H9 (cell line): Measurements from ENCODE around the gene SUPT3H. TPM values are rescaled to one million over a fixed set of nuclear protein-coding genes. Genes with fewer than 3 reads are reported as not detected.

Experiments used
- DNase-seq: peaks from one replicate; pipeline ENCODE4 v3.0.0-alpha.2; 2017
- H2AFZ ChIP-seq: one replicate; pipeline ENCODE4 v1.6.1; 2013; ENCODE audit warnings: mild to moderate bottlenecking, low read length, control low read depth, moderate library complexity
- H2AK5ac ChIP-seq: 2 replicates; pipeline ENCODE4 v1.6.1; 2013; ENCODE audit warnings: low read length, control low read depth, mixed read lengths; ENCODE audit not compliant: insufficient read length
- H2BK120ac ChIP-seq: one replicate; pipeline ENCODE4 v1.6.1; 2013; ENCODE audit warnings: low read depth, mild to moderate bottlenecking, low read length, control low read depth, inconsistent platforms; ENCODE audit not compliant: poor library complexity, severe bottlenecking
- H2BK12ac ChIP-seq: 2 replicates; pipeline ENCODE4 v1.6.1; 2013; ENCODE audit warnings: low read length, control low read depth, mixed read lengths, low read depth; ENCODE audit not compliant: insufficient read length
- H2BK15ac ChIP-seq: 2 replicates; pipeline ENCODE4 v1.6.1; 2013; ENCODE audit warnings: low read depth, low read length, control low read depth
- H2BK20ac ChIP-seq: one replicate; pipeline ENCODE4 v1.6.1; 2013; ENCODE audit warnings: low read depth, mild to moderate bottlenecking, low read length, control low read depth, inconsistent platforms; ENCODE audit not compliant: poor library complexity, severe bottlenecking
- H2BK5ac ChIP-seq: 2 replicates; pipeline ENCODE4 v1.6.1; 2013; ENCODE audit warnings: low read length, control low read depth, mixed read lengths; ENCODE audit not compliant: insufficient read length
- H3K14ac ChIP-seq: 2 replicates; pipeline ENCODE4 v1.6.1; 2013; ENCODE audit warnings: low read length, control low read depth; ENCODE audit not compliant: insufficient read depth
- H3K18ac ChIP-seq: 2 replicates; pipeline ENCODE4 v1.6.1; 2013; ENCODE audit warnings: low read depth, mild to moderate bottlenecking, mixed read lengths, low read length, control low read depth; ENCODE audit not compliant: insufficient read length
- H3K23ac ChIP-seq: 2 replicates; pipeline ENCODE4 v1.6.1; 2013; ENCODE audit warnings: low read length, control low read depth, mixed read lengths, low read depth; ENCODE audit not compliant: insufficient read length
- H3K23me2 ChIP-seq: 2 replicates; pipeline ENCODE4 v1.6.1; 2013; ENCODE audit warnings: low read depth, mild to moderate bottlenecking, mixed read lengths, low read length, control low read depth; ENCODE audit not compliant: insufficient read length, poor library complexity, severe bottlenecking
- H3K27ac ChIP-seq: 2 replicates; pipeline ENCODE4 v1.5.1; 2013; ENCODE audit warnings: low read length, control low read depth, mixed read lengths, low read depth; ENCODE audit not compliant: insufficient read length
- H3K27me3 ChIP-seq: 2 replicates; pipeline ENCODE4 v1.6.1; 2013; ENCODE audit warnings: low read length, control low read depth, inconsistent platforms; ENCODE audit not compliant: insufficient read depth
- H3K4ac ChIP-seq: 2 replicates; pipeline ENCODE4 v1.6.1; 2013; ENCODE audit warnings: low read depth, mild to moderate bottlenecking, control low read depth, inconsistent platforms, low read length, moderate library complexity
- H3K4me1 ChIP-seq: 2 replicates; pipeline ENCODE4 v1.6.1; 2013; ENCODE audit warnings: low read length, control low read depth, inconsistent platforms; ENCODE audit not compliant: insufficient read depth
- H3K4me2 ChIP-seq: 2 replicates; pipeline ENCODE4 v1.6.1; 2013; ENCODE audit warnings: low read length, control low read depth, mixed read lengths; ENCODE audit not compliant: insufficient read length, insufficient read depth
- H3K56ac ChIP-seq: 2 replicates; pipeline ENCODE4 v1.6.1; 2013; ENCODE audit warnings: low read depth, mild to moderate bottlenecking, mixed read lengths, low read length, control low read depth; ENCODE audit not compliant: insufficient read length
- H3K79me1 ChIP-seq: 2 replicates; pipeline ENCODE4 v1.6.1; 2013; ENCODE audit warnings: low read depth, mild to moderate bottlenecking, moderate library complexity, low read length, control low read depth, inconsistent platforms; ENCODE audit not compliant: insufficient read depth, poor library complexity, severe bottlenecking
- H3K79me2 ChIP-seq: 2 replicates; pipeline ENCODE4 v1.6.1; 2013; ENCODE audit warnings: low read length, control low read depth, inconsistent platforms; ENCODE audit not compliant: insufficient read depth
- H3K9ac ChIP-seq: 2 replicates; pipeline ENCODE4 v1.6.1; 2013; ENCODE audit warnings: low read length, control low read depth, mixed read lengths; ENCODE audit not compliant: insufficient read length; ENCODE audit errors: extremely low read depth
- H3K9me3 ChIP-seq: one replicate; pipeline ENCODE4 v1.6.1; 2013; ENCODE audit warnings: low read depth, low read length, inconsistent platforms; ENCODE audit not compliant: control insufficient read depth
- H3T11ph ChIP-seq: one replicate; pipeline ENCODE4 v1.6.1; 2013; ENCODE audit warnings: mild to moderate bottlenecking, low read length, control low read depth, inconsistent platforms
- H4K20me1 ChIP-seq: one replicate; pipeline ENCODE4 v1.6.1; 2013; ENCODE audit not compliant: control insufficient read depth, insufficient read length, insufficient read depth
- H4K5ac ChIP-seq: 2 replicates; pipeline ENCODE4 v1.6.1; 2013; ENCODE audit warnings: low read depth, mild to moderate bottlenecking, mixed read lengths, low read length, control low read depth; ENCODE audit not compliant: insufficient read length
- H4K8ac ChIP-seq: replicated peaks from 2 replicates; pipeline ENCODE4 v1.6.1; 2013; ENCODE audit warnings: low read length, control low read depth, mixed read lengths, low read depth; ENCODE audit not compliant: insufficient read length
- H4K91ac ChIP-seq: 2 replicates; pipeline ENCODE4 v1.6.1; 2013; ENCODE audit warnings: low read depth, mild to moderate bottlenecking, moderate library complexity, mixed read lengths, low read length, control low read depth; ENCODE audit not compliant: insufficient read length
- H3K27ac Mint-ChIP-seq, 3 experiments: 2 replicates in 2 of 3; 3 replicates in 1 of 3; pipeline ENCODE4 v1.8.0; 2020 to 2021; ENCODE audit warnings: mixed read lengths in 3 of 3, mild to moderate bottlenecking in 1 of 3, moderate library complexity in 1 of 3
- H3K27me3 Mint-ChIP-seq: 2 replicates; pipeline ENCODE4 v1.8.0; 2021; ENCODE audit warnings: low read depth, mild to moderate bottlenecking, moderate library complexity, mixed read lengths
- H3K36me3 Mint-ChIP-seq, 3 experiments: 2 replicates in 2 of 3; 3 replicates in 1 of 3; pipeline ENCODE4 v1.8.0; 2020 to 2021; ENCODE audit warnings: low read depth in 3 of 3, mixed read lengths in 3 of 3; ENCODE audit not compliant: insufficient read depth in 1 of 3
- H3K4me1 Mint-ChIP-seq, 2 experiments: 2 replicates each; pipeline ENCODE4 v1.8.0; 2020; ENCODE audit warnings: mixed read lengths in 2 of 2
- H3K4me3 Mint-ChIP-seq, 2 experiments: 2 replicates in 1 of 2; 3 replicates in 1 of 2; pipeline ENCODE4 v1.8.0; 2020 to 2021; ENCODE audit warnings: mild to moderate bottlenecking in 2 of 2, mixed read lengths in 2 of 2, moderate library complexity in 1 of 2
- H3K9me3 Mint-ChIP-seq, 2 experiments: 2 replicates in 1 of 2; 3 replicates in 1 of 2; pipeline ENCODE4 v1.8.0; 2020; ENCODE audit warnings: mild to moderate bottlenecking in 2 of 2, mixed read lengths in 2 of 2, moderate library complexity in 1 of 2
- CTCF ChIP-seq: fragments of 200-600 bp; sonication (generic); conservative IDR thresholded peaks from 3 replicates; pipeline ENCODE4 v1.8.0; 2021; ENCODE audit warnings: antibody characterized with exemption, mild to moderate bottlenecking
- WGBS: extraction: QIAGEN DNeasy Blood & Tissue Kit; methylation state at CpG from one replicate; pipeline ENCODE4 v1.1.7; 2013; ENCODE audit warnings: missing lambda C conversion rate, low lambda C conversion rate, mixed read lengths; ENCODE audit not compliant: insufficient read length; ENCODE audit errors: extremely low coverage; 5-methylcytosine and 5-hydroxymethylcytosine counted together
- total RNA-seq: library from RNA; stranded (reverse); gene quantifications from 2 replicates; pipeline ENCODE4 v1.2.1, GENCODE V29; 2021

The SUPT3H gene
- total RNA-seq, 1 experiment from 2014 or later: 22.5 TPM

GRCh38 chr6:44933108-44933507 is 444.6 kb downstream of the SUPT3H start:
- Histone ChIP-seq H3K9ac (no peak overlapping the region), H3K23ac (no peak overlapping the region), H3K79me2 (no peaks in the 10 kb centered on the region), H4K91ac (no peak overlapping the region), H3K14ac (no peak overlapping the region), H3K56ac (no peak overlapping the region), H3T11ph (no peak overlapping the region), H3K23me2 (no peaks in the 10 kb centered on the region), H2BK20ac (no peak overlapping the region), H2BK15ac (no peak overlapping the region), H3K27me3 (no peaks in the 10 kb centered on the region), H2BK120ac (no peak overlapping the region), H4K20me1 (no peaks in the 10 kb centered on the region), H3K9me3 (no peaks in the 10 kb centered on the region), H4K8ac (no peak overlapping the region), H3K4ac (no peak overlapping the region), H2AFZ (no peak overlapping the region), H3K27ac (no peak overlapping the region), H3K4me1 (no peaks in the 10 kb centered on the region), H3K79me1 (no peaks in the 10 kb centered on the region), H2BK12ac (no peak overlapping the region), H3K18ac (no peak overlapping the region), H2AK5ac (no peak overlapping the region), H2BK5ac (no peak overlapping the region), H3K4me2 (no peak overlapping the region), H4K5ac (no peak overlapping the region)
- no peaks in the 10 kb centered on the region for H3K27me3 Mint-ChIP-seq
- no peak overlapping the region for H3K27ac Mint-ChIP-seq
- H3K36me3 Mint-ChIP-seq: no peaks in the 10 kb centered on the region
- H3K4me3 Mint-ChIP-seq: no peak overlapping the region
- no peak for TF ChIP-seq CTCF
- WGBS: no CpG with 5 or more reads among the region's 4 CpGs
- peaks cover 0 to 5% of the 10 kb centered on the region in 2 experiments; a peak in 2 of 4 replicates for H3K4me1 Mint-ChIP-seq
- H3K9me3 Mint-ChIP-seq: no peaks in the 10 kb centered on the region
- no peak for DNase-seq
